ENCODE results near the gene NQO2. TPM values are rescaled to one million over a fixed set of nuclear protein-coding genes. Genes with fewer than 3 reads are reported as not detected.

Gene NQO2
- total and polyA plus RNA-seq, 2 donors (not counting 1 experiment from before 2014, with no cell fraction given), result 6.2 to 21.5 TPM

DNA sequence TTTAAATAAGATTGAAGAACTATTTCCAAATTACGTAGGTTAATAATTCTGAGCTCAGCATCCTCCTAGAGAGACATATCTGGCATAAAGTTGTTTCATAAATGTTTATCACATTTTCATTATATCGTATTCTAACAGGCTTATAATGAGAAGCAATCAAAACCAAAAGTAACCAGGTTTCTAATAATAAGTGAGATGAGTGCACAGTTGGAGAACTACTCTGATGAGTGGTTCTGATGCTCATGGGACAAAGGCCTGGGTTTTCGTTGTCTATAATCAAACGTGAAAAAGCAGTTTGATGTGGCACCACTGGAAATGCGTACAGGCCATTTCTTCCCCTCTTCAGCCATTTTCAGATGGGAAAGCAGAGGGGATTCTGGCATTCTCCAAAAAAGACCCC is 23.6 kb upstream of the NQO2 start:
- Histone ChIP-seq H3K9me3 (ENCODE audit: control extremely low read depth in 1 of 3, control insufficient read depth in 2 of 3, insufficient read depth in 1 of 3, low read length in 2 of 3) (no peaks in the 10 kb centered on the region), H3K27me3 (replicated peaks in 1 of 4; ENCODE audit: control extremely low read depth in 1 of 4, control insufficient read depth in 3 of 4, insufficient read depth in 4 of 4, low read length in 3 of 4) (peaks cover 0 to 13% (median 0%) of the 10 kb centered on the region in 4 experiments), H2AFZ (ENCODE audit: insufficient read depth, low read depth, low read length, poor library complexity, severe bottlenecking) (no peak overlapping the region), H3K79me2 (ENCODE audit: control insufficient read depth, insufficient read depth, low read length) (no peaks in the 10 kb centered on the region), H3K27ac (ENCODE audit: low read length in 2 of 2) (no peak overlapping the region), H3K4me1 (ENCODE audit: control insufficient read depth in 2 of 2, insufficient read depth in 2 of 2, low read length in 2 of 2) (peaks cover 7 to 8% of the 10 kb centered on the region in 2 donors), H4K20me1 (ENCODE audit: control insufficient read depth, insufficient read depth, low read length, poor library complexity, severe bottlenecking) (no peaks in the 10 kb centered on the region), H3K4me2 (replicated peaks; ENCODE audit: low read depth, low read length, poor library complexity, severe bottlenecking) (no peak overlapping the region), H3K4me3 (ENCODE audit: control extremely low read depth in 1 of 5, extremely low read depth in 1 of 5, insufficient read depth in 1 of 5, low read depth in 2 of 5, low read length in 4 of 5) (no peak overlapping the region), H3K9ac (ENCODE audit: low read length) (no peak overlapping the region), H3K36me3 (replicated peaks in 1 of 2; ENCODE audit: control extremely low read depth in 1 of 2, control insufficient read depth in 1 of 2, extremely low read depth in 1 of 2, insufficient read depth in 2 of 2, low read length in 1 of 2) (no peaks in the 10 kb centered on the region)
- ChIA-PET POLR2A (no interaction called here), CTCF (interaction anchor here (1.2 kb wide), 2 partner anchors 14 to 24 kb away, joined by 3 to 5 read pairs; no protein-coding TSS in a partner anchor)
- Mint-ChIP-seq H3K27ac (no peak overlapping the region), H3K4me1 (peaks cover 14% of the 10 kb centered on the region), H3K27me3 (peaks cover 19% of the 10 kb centered on the region), H3K9me3 (ENCODE audit: insufficient read depth) (no peaks in the 10 kb centered on the region), H3K4me3 (no peak overlapping the region)
- DNase-seq, result no peak
- TF ChIP-seq, protein P1, sequence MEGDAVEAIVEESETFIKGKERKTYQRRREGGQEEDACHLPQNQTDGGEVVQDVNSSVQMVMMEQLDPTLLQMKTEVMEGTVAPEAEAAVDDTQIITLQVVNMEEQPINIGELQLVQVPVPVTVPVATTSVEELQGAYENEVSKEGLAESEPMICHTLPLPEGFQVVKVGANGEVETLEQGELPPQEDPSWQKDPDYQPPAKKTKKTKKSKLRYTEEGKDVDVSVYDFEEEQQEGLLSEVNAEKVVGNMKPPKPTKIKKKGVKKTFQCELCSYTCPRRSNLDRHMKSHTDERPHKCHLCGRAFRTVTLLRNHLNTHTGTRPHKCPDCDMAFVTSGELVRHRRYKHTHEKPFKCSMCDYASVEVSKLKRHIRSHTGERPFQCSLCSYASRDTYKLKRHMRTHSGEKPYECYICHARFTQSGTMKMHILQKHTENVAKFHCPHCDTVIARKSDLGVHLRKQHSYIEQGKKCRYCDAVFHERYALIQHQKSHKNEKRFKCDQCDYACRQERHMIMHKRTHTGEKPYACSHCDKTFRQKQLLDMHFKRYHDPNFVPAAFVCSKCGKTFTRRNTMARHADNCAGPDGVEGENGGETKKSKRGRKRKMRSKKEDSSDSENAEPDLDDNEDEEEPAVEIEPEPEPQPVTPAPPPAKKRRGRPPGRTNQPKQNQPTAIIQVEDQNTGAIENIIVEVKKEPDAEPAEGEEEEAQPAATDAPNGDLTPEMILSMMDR (IDR thresholded peaks at IDR 0.05), result no peak
- intact Hi-C loops (cut with micrococcal nuclease), result no loop called here
- no peak for ATAC-seq (ENCODE audit: low read depth)
- WGBS (ENCODE audit: insufficient coverage), result 74% methylated on average over 3 of the region's 5 CpGs

DNA sequence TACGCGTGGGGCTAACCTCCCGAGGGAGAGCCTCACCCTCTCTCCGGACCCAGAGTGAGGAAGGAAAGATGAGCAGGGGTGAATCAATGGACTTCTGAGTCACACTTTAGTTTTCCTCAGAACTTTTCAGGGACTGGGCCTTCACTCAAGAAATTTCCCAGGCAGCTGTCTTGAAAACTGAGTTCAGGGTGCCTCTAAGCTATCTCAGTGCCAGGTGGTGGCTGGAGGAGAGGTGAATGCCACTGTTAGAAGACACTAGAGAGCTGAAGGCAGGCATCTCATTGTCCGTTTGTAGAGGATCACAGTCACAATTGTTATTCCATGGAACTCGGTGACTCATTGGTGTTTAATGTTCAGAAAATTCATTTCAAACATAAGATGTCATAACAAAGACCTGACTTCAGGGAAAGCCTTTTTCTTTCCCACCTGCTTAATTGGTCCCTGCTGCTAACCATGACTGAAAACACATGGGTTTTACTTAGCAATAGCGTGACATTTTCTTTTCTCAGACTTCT is 23.1 kb upstream of the NQO2 start:
- no peak overlapping the region for H3K27ac Mint-ChIP-seq
- H3K79me2 ChIP-seq (ENCODE audit: control insufficient read depth, insufficient read depth, low read length), result no peaks in the 10 kb centered on the region
- H3K4me1 ChIP-seq (ENCODE audit: control insufficient read depth in 2 of 2, insufficient read depth in 2 of 2, low read length in 2 of 2), result peaks cover 7% of the 10 kb centered on the region in 2 donors
- no peak overlapping the region for H3K4me3 Mint-ChIP-seq
- H3K4me3 ChIP-seq (ENCODE audit: control extremely low read depth in 1 of 5, extremely low read depth in 1 of 5, insufficient read depth in 1 of 5, low read depth in 2 of 5, low read length in 4 of 5), result no peak overlapping the region
- 80% methylated on average over 1 of the region's 7 CpGs for WGBS (ENCODE audit: insufficient coverage)
- intact Hi-C loops (cut with micrococcal nuclease), result no loop called here
- DNase-seq (no peak), ATAC-seq (ENCODE audit: low read depth) (no peak)
- H3K9me3 Mint-ChIP-seq (ENCODE audit: insufficient read depth), result no peaks in the 10 kb centered on the region
- no peak overlapping the region for H3K9ac ChIP-seq (ENCODE audit: low read length)
- H3K4me1 Mint-ChIP-seq, result peaks cover 13% of the 10 kb centered on the region
- no peaks in the 10 kb centered on the region for H3K36me3 ChIP-seq (replicated peaks in 1 of 2; ENCODE audit: control extremely low read depth in 1 of 2, control insufficient read depth in 1 of 2, extremely low read depth in 1 of 2, insufficient read depth in 2 of 2, low read length in 1 of 2)
- H3K27ac ChIP-seq (ENCODE audit: low read length in 2 of 2), result no peak overlapping the region
- H4K20me1 ChIP-seq (ENCODE audit: control insufficient read depth, insufficient read depth, low read length, poor library complexity, severe bottlenecking), result no peaks in the 10 kb centered on the region
- no peak overlapping the region for H3K4me2 ChIP-seq (replicated peaks; ENCODE audit: low read depth, low read length, poor library complexity, severe bottlenecking)
- peaks cover 24% of the 10 kb centered on the region for H3K27me3 Mint-ChIP-seq
- TF ChIP-seq EZH2 (IDR thresholded peaks at IDR 0.05; ENCODE audit: borderline replicate concordance, insufficient read depth, low read depth, low read length, poor library complexity, severe bottlenecking), result no peak
- TF ChIP-seq, protein P1 (IDR thresholded peaks at IDR 0.05), result no peak
- H3K27me3 ChIP-seq (replicated peaks in 1 of 4; ENCODE audit: control extremely low read depth in 1 of 4, control insufficient read depth in 3 of 4, insufficient read depth in 4 of 4, low read length in 3 of 4), result peaks cover 0 to 18% (median 2%) of the 10 kb centered on the region in 4 experiments
- ChIA-PET POLR2A (no interaction called here), CTCF (interaction anchor here (0.8 to 1.2 kb wide), 2 partner anchors 12 to 24 kb away, joined by 4 to 5 read pairs; no protein-coding TSS in a partner anchor)
- H3K9me3 ChIP-seq (ENCODE audit: control extremely low read depth in 1 of 3, control insufficient read depth in 2 of 3, insufficient read depth in 1 of 3, low read length in 2 of 3), result no peaks in the 10 kb centered on the region
- H2AFZ ChIP-seq (ENCODE audit: insufficient read depth, low read depth, low read length, poor library complexity, severe bottlenecking), result no peak overlapping the region
